ENCODE results near the gene JAK1.

DNA sequence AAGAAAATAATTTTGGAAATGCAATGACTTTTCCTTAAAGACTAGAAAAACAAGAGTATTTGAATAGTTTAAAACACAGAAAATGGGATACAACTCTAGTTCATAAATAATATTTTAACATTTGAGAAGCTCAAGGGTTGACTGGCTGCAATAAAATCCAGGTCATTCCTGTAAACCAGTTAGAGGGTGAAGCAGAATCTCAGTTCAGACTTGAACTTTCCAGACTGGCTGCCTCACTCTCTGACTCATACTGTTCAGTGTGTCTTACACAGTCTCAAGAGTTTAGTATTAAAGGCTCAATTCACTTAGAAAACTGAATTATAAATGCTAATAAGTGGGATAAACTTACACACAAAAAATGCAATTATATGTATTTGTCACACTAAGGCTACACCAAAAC, 131.6 kb downstream of the JAK1 start:
- TF ChIP-seq, protein P1, sequence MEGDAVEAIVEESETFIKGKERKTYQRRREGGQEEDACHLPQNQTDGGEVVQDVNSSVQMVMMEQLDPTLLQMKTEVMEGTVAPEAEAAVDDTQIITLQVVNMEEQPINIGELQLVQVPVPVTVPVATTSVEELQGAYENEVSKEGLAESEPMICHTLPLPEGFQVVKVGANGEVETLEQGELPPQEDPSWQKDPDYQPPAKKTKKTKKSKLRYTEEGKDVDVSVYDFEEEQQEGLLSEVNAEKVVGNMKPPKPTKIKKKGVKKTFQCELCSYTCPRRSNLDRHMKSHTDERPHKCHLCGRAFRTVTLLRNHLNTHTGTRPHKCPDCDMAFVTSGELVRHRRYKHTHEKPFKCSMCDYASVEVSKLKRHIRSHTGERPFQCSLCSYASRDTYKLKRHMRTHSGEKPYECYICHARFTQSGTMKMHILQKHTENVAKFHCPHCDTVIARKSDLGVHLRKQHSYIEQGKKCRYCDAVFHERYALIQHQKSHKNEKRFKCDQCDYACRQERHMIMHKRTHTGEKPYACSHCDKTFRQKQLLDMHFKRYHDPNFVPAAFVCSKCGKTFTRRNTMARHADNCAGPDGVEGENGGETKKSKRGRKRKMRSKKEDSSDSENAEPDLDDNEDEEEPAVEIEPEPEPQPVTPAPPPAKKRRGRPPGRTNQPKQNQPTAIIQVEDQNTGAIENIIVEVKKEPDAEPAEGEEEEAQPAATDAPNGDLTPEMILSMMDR (conservative IDR thresholded peaks at IDR 0.05; ENCODE audit: low read depth, low read length), result no peak
- TF ChIP-seq EZH2 (IDR thresholded peaks at IDR 0.05; ENCODE audit: borderline replicate concordance, low read depth, low read length, poor library complexity, severe bottlenecking), result no peak
